K562 (cell line): ENCODE results near the gene MYH15. TPM values are rescaled to one million over a fixed set of nuclear protein-coding genes. Genes with fewer than 3 reads are reported as not detected.

Source experiments
- ATAC-seq: fragments of 200-7000 bp; cut with Tn5 transposase; 3 replicates; pipeline ENCODE4 v1.9.1; 2020; ENCODE audit warnings: moderate library complexity
- BruUV-seq: library from RNA; stranded (reverse); fragments of 400-500 nt; replicated peaks from 2 replicates; lab custom pipeline; 2021; lab: Mats Ljungman, UMichigan
- CTCF ChIA-PET: fragments of 300-600 bp; formaldehyde crosslinking; extraction: SDS; loops from one replicate; lab custom pipeline; 2021; ENCODE audit warnings: low intra/inter-chr PET ratio; lab: Yijun Ruan, JAX
- POLR2A ChIA-PET: fragments of 300-600, 350-650 bp; sonication (Branson Sonifier 250); formaldehyde crosslinking; extraction: SDS; loops from one replicate; lab custom pipeline; 2021; ENCODE audit warnings: antibody characterized with exemption, inconsistent platforms; lab: Yijun Ruan, JAX
- DNase-seq, 4 experiments: peaks; one replicate each; pipeline versions ENCODE4 v3.0.0 to v3.0.0-alpha.2; 2011 to 2018; ENCODE audit warnings: low spot score in 3 of 4, mixed read lengths in 3 of 4; ENCODE audit errors: extremely low read depth in 1 of 4
- FAIRE-seq: peaks from 2 replicates; lab custom pipeline; 2011; peaks lifted over from hg19 to GRCh38; lab: Jason Lieb, UNC
- H2AFZ ChIP-seq: 2 replicates; pipeline ENCODE4 v1.6.0; 2011; ENCODE audit warnings: low read depth, low read length, control low read depth, inconsistent platforms
- H3K27ac ChIP-seq: fragments of 200-600 bp; 3 replicates; pipeline ENCODE4 v1.8.0; 2011; ENCODE audit warnings: low read depth, mild to moderate bottlenecking, control low read depth, inconsistent platforms, low read length, moderate library complexity, mixed read lengths; ENCODE audit errors: extremely low read depth
- H3K27me3 ChIP-seq, 2 experiments: fragments of 300-600 bp in 1 of 2; 2 replicates in 1 of 2; 3 replicates in 1 of 2; pipeline versions ENCODE4 v1.6.0 to v1.8.0; 2011; ENCODE audit warnings: inconsistent platforms in 2 of 2, low read length in 2 of 2, mild to moderate bottlenecking in 1 of 2, mixed read lengths in 1 of 2, moderate library complexity in 1 of 2; ENCODE audit not compliant: control insufficient read depth in 2 of 2, insufficient read depth in 2 of 2
- H3K36me3 ChIP-seq: fragments of 300-600 bp; 3 replicates; pipeline ENCODE4 v1.8.0; 2011; ENCODE audit warnings: mild to moderate bottlenecking, low read length, inconsistent platforms; ENCODE audit not compliant: control insufficient read depth, insufficient read depth
- H3K4me1 ChIP-seq, 2 experiments: fragments of 200-600 bp in 1 of 2; replicated peaks in 1 of 2; 2 replicates in 1 of 2; 3 replicates in 1 of 2; pipeline versions ENCODE4 v1.5.1 to v1.8.0; 2011; ENCODE audit warnings: inconsistent platforms in 2 of 2, low read length in 2 of 2, mild to moderate bottlenecking in 1 of 2, mixed read lengths in 1 of 2, moderate library complexity in 1 of 2; ENCODE audit not compliant: control insufficient read depth in 2 of 2, insufficient read depth in 2 of 2
- H3K4me2 ChIP-seq: 2 replicates; pipeline ENCODE4 v1.6.1; 2011; ENCODE audit warnings: low read length, control low read depth, inconsistent platforms, mixed read lengths; ENCODE audit not compliant: insufficient read depth
- H3K4me3 ChIP-seq: fragments of 200-600 bp; sonication (generic), shearing (Covaris generic); 2 replicates; pipeline ENCODE4 v1.5.1; 2016; ENCODE audit warnings: control low read depth, inconsistent platforms
- H3K79me2 ChIP-seq: fragments of 200-600 bp; 3 replicates; pipeline ENCODE4 v1.8.0; 2011; ENCODE audit warnings: low read length, inconsistent platforms; ENCODE audit not compliant: control insufficient read depth, insufficient read depth
- H3K9ac ChIP-seq, 2 experiments: 2 replicates each; pipeline versions ENCODE4 v1.6.0 to v1.6.1; 2011; ENCODE audit warnings: low read depth in 2 of 2, low read length in 2 of 2, control low read depth in 1 of 2, inconsistent platforms in 1 of 2, mild to moderate bottlenecking in 1 of 2, mixed read lengths in 1 of 2; ENCODE audit not compliant: insufficient read depth in 1 of 2
- H3K9me1 ChIP-seq: one replicate; pipeline ENCODE4 v1.6.0; 2011; ENCODE audit warnings: inconsistent platforms, mild to moderate bottlenecking, low read length, moderate library complexity; ENCODE audit not compliant: control insufficient read depth, insufficient read depth
- H3K9me3 ChIP-seq: replicated peaks from 2 replicates; pipeline ENCODE4 v1.5.1; 2011; ENCODE audit warnings: low read depth, low read length, inconsistent platforms; ENCODE audit not compliant: control insufficient read depth, insufficient read depth
- H4K20me1 ChIP-seq: replicated peaks from 2 replicates; pipeline ENCODE4 v1.6.1; 2011; ENCODE audit warnings: low read length, inconsistent platforms, mixed read lengths; ENCODE audit not compliant: control insufficient read depth, insufficient read depth
- BCLAF1 ChIP-seq, 2 experiments: fragments of 450-650 bp in 1 of 2; IDR thresholded peaks; 2 replicates each; pipeline ENCODE4 v1.6.1; 2011 to 2017; ENCODE audit warnings: low read depth in 2 of 2, antibody characterized with exemption in 1 of 2, borderline replicate concordance in 1 of 2, low read length in 1 of 2, mild to moderate bottlenecking in 1 of 2, mixed read lengths in 1 of 2; ENCODE audit not compliant: control insufficient read depth in 1 of 2
- BCOR ChIP-seq: fragments of 450-650 bp; IDR thresholded peaks from 2 replicates; pipeline ENCODE4 v1.6.1; 2016
- CGGBP1 ChIP-seq: fragments of 250-450 bp; sonication (Bioruptor Pico); IDR thresholded peaks from 2 replicates; pipeline ENCODE4 v1.9.0; 2021; ENCODE audit warnings: mild to moderate bottlenecking
- CXXC5 ChIP-seq: fragments of 250-450 bp; sonication (Bioruptor Pico); IDR thresholded peaks from 2 replicates; pipeline ENCODE4 v1.8.0; 2022; ENCODE audit warnings: inconsistent platforms, mild to moderate bottlenecking, moderate library complexity
- MAZ ChIP-seq, 2 experiments: fragments of 450-650 bp in 1 of 2; sonication (generic) in 1 of 2; formaldehyde crosslinking; IDR thresholded peaks in 1 of 2; conservative IDR thresholded peaks in 1 of 2; 2 replicates each; pipeline versions ENCODE4 v1.4.0 to v1.5.0; 2020; ENCODE audit warnings: mild to moderate bottlenecking in 1 of 2, missing genetic modification reagents in 1 of 2
- MEF2D ChIP-seq: conservative IDR thresholded peaks from 2 replicates; pipeline ENCODE4 v1.6.1; 2016; ENCODE audit warnings: low read depth, missing genetic modification characterization, missing compliant biosample characterization
- NBN ChIP-seq: fragments of 450-650 bp; IDR thresholded peaks from 2 replicates; pipeline ENCODE4 v1.6.1; 2016; ENCODE audit warnings: low read depth, mild to moderate bottlenecking
- TFAP4 ChIP-seq: sonication (generic); formaldehyde crosslinking; IDR thresholded peaks from 2 replicates; pipeline ENCODE4 v1.8.0; 2022; ENCODE audit warnings: missing genetic modification reagents, mild to moderate bottlenecking, moderate library complexity, borderline replicate concordance
- THAP12 ChIP-seq: fragments of 250-450 bp; sonication (Bioruptor Pico); IDR thresholded peaks from 2 replicates; pipeline ENCODE4 v1.9.0; 2021; ENCODE audit warnings: mild to moderate bottlenecking, inconsistent platforms
- ZNF134 ChIP-seq: fragments of 250-450 bp; sonication (Bioruptor Pico); conservative IDR thresholded peaks from 2 replicates; pipeline ENCODE4 v1.4.0; 2020
- ZNF408 ChIP-seq: fragments of 250-450 bp; sonication (Bioruptor Pico); IDR thresholded peaks from 2 replicates; pipeline ENCODE4 v1.4.0; 2020; ENCODE audit warnings: low read depth, mild to moderate bottlenecking, moderate library complexity
- WGBS: fragments of 100-300 bp; shearing (Covaris generic); methylation state at CpG from one replicate; pipeline ENCODE4 v1.1.6; 2016; ENCODE audit warnings: low coverage, mixed read lengths; ENCODE audit not compliant: insufficient coverage; ENCODE audit errors: missing lambda C conversion rate; 5-methylcytosine and 5-hydroxymethylcytosine counted together
- in situ Hi-C: fragments of 300-500 bp; cut with MboI; formaldehyde crosslinking; loops from 4 replicates; pipeline ENCODE4 v1.15.0; 2018; ENCODE audit warnings: inconsistent platforms, mixed read lengths
- intact Hi-C: fragments of 100-400 bp; cut with micrococcal nuclease; formaldehyde crosslinking; loops from 2 replicates; pipeline ENCODE4 v1.14.2; 2022
- polyA plus RNA-seq, 8 experiments: library from polyadenylated mRNA; depleted of rRNA in 4 of 8; stranded (reverse) in 5 of 8; unstranded in 3 of 8; fragments of >200 nt; fragmentation: Nextera tagmentation in 2 of 8; fragmentation: Illumina TruSeq in 1 of 8; extraction: Ambion mirVana in 2 of 8; extraction: Trizol in 1 of 8; gene quantifications; 2 replicates each; pipeline versions ENCODE4 v1.2.1 to v1.2.3, GENCODE V29; 2011 to 2014; ENCODE audit warnings: inconsistent platforms in 1 of 8, missing spikeins in 1 of 8
- total RNA-seq, 7 experiments: library from RNA; depleted of rRNA in 6 of 7; stranded (reverse); fragments of >200 nt in 6 of 7; fragmentation: Illumina TruSeq in 2 of 7; extraction: Trizol in 2 of 7; gene quantifications; 2 replicates each; pipeline versions ENCODE4 v1.2.1 to v1.2.3, GENCODE V29; 2011 to 2021; ENCODE audit warnings: low replicate concordance in 1 of 7

Gene MYH15
- total and polyA plus RNA-seq, 9 of the 15 experiments (the other 6 are each of a cell fraction or from before 2014, with no cell fraction given), result 0.03 to 0.29 (median 0.12) TPM

GRCh38 chr3:108394563-108394962, 115.8 kb downstream of the MYH15 start:
- no peaks in the 10 kb centered on the region for H4K20me1 ChIP-seq
- DNase-seq (no peak), FAIRE-seq (no peak), ATAC-seq (no peak)
- H3K4me2 ChIP-seq, result no peak overlapping the region
- POLR2A ChIA-PET, result no interaction called here
- H3K36me3 ChIP-seq, result no peaks in the 10 kb centered on the region
- no peak overlapping the region for H3K27ac ChIP-seq
- no peak overlapping the region for H3K9ac ChIP-seq
- intact Hi-C loops (no loop called here), in situ Hi-C loops (no loop called here)
- CTCF ChIA-PET, result no interaction called here
- H3K9me3 ChIP-seq, result no peaks in the 10 kb centered on the region
- H3K4me1 ChIP-seq, result no peaks in the 10 kb centered on the region
- WGBS, result 0% methylated on average over 3 of the region's 3 CpGs
- no TSS peak for BruUV-seq
- H2AFZ ChIP-seq, result no peak overlapping the region
- TF ChIP-seq MEF2D (tag), result no peak
- TF ChIP-seq MAZ (CRISPR knock-in tag; conservative IDR thresholded peaks at IDR 0.05 in 1 of 2, IDR thresholded peaks at IDR 0.05 in 1 of 2), result no peak
- no peak for TF ChIP-seq THAP12 (CRISPR knock-in tag)
- TF ChIP-seq TFAP4, result no peak
- no peak for TF ChIP-seq NBN
- TF ChIP-seq ZNF408 (CRISPR knock-in tag), result no peak
- no peak for TF ChIP-seq ZNF134 (CRISPR knock-in tag)
- no peak for TF ChIP-seq BCOR
- no peak for TF ChIP-seq BCLAF1 (IDR thresholded peaks at IDR 0.05; ENCODE audit: borderline replicate concordance in 1 of 2, control insufficient read depth in 1 of 2, low read depth in 2 of 2, low read length in 1 of 2)
- TF ChIP-seq CXXC5 (CRISPR knock-in tag), result no peak
- no peak for TF ChIP-seq CGGBP1
- no peaks in the 10 kb centered on the region for H3K79me2 ChIP-seq
- no peaks in the 10 kb centered on the region; a peak in 1 of 5 replicates for H3K27me3 ChIP-seq
- H3K4me3 ChIP-seq, result no peak overlapping the region
- no peaks in the 10 kb centered on the region for H3K9me1 ChIP-seq
